ENCODE data around the gene EYS. TPM values are rescaled to one million over a fixed set of nuclear protein-coding genes. Genes with fewer than 3 reads are reported as not detected.

The EYS gene
- total RNA-seq, 1 experiment from 2014 or later = not detected

GRCh38 chr6:64622944-64623343 lies 1084.1 kb downstream of the EYS start:
- no peak for ATAC-seq
- intact Hi-C loops (cut with micrococcal nuclease) = no loop called here
- H3K4me2 ChIP-seq (ENCODE audit: low read length) = no peak overlapping the region
- no peak overlapping the region for H3K4me3 ChIP-seq (replicated peaks in 1 of 2; ENCODE audit: low read depth in 1 of 2, low read length in 2 of 2)
- no peak for DNase-seq (ENCODE audit: low read depth, low spot score)
- TF ChIP-seq EGR1 (IDR thresholded peaks at IDR 0.05; ENCODE audit: low read depth) (no peak), EZH2phosphoT487 (IDR thresholded peaks at IDR 0.05; ENCODE audit: borderline replicate concordance) (no peak), SRF (IDR thresholded peaks at IDR 0.05; ENCODE audit: low read depth) (no peak), CEBPB (IDR thresholded peaks at IDR 0.05; ENCODE audit: low read depth) (no peak), REST (IDR thresholded peaks at IDR 0.05; ENCODE audit: low read depth) (no peak), TCF7L2 (IDR thresholded peaks at IDR 0.05; ENCODE audit: borderline replicate concordance, extremely low read depth, insufficient read depth, insufficient read length) (no peak), ZNF274 (IDR thresholded peaks at IDR 0.05; ENCODE audit: low read depth, low read length) (no peak), ZBTB33 (IDR thresholded peaks at IDR 0.05; ENCODE audit: extremely low read depth, insufficient replicate concordance, low read length) (no peak), POLR2AphosphoS5 (IDR thresholded peaks at IDR 0.05; ENCODE audit: low read depth, low read length) (no peak), ATF3 (IDR thresholded peaks at IDR 0.05) (no peak), ELF1 (IDR thresholded peaks at IDR 0.05; ENCODE audit: borderline replicate concordance, low read depth) (no peak), CBX3 (IDR thresholded peaks at IDR 0.05; ENCODE audit: low read depth) (no peak), JUND (IDR thresholded peaks at IDR 0.05) (no peak), CTCF (IDR thresholded peaks at IDR 0.05 in 2 of 3, conservative IDR thresholded peaks at IDR 0.05 in 1 of 3; ENCODE audit: borderline replicate concordance in 1 of 3, insufficient read depth in 1 of 3, low read depth in 2 of 3, low read length in 2 of 3) (no peak), SIN3A (IDR thresholded peaks at IDR 0.05; ENCODE audit: low read depth) (no peak), YY1 (IDR thresholded peaks at IDR 0.05; ENCODE audit: extremely low read depth, insufficient replicate concordance, low read depth, low read length) (no peak), EZH2 (IDR thresholded peaks at IDR 0.05) (no peak), MAX (IDR thresholded peaks at IDR 0.05) (no peak), ZFX (IDR thresholded peaks at IDR 0.05) (no peak), FOSL1 (IDR thresholded peaks at IDR 0.05; ENCODE audit: low read depth) (no peak)
- no peak overlapping the region for H3K9ac ChIP-seq (ENCODE audit: low read length)
- no peaks in the 10 kb centered on the region for H4K20me1 ChIP-seq (ENCODE audit: insufficient read depth)
- H3K79me2 ChIP-seq (ENCODE audit: insufficient read depth, low read length) = no peaks in the 10 kb centered on the region
- H3K9me3 ChIP-seq (ENCODE audit: control insufficient read depth in 1 of 2, insufficient read depth in 1 of 2, low read depth in 1 of 2, low read length in 2 of 2) = peaks cover 3 to 23% of the 10 kb centered on the region in 2 experiments; a peak in 2 of 4 replicates
- ChIA-PET RAD21 (ENCODE audit: low non-redundant PET in 1 of 2, low total read pairs in 2 of 2, uncharacterized antibody in 2 of 2, unreplicated experiment in 2 of 2) (no interaction called here), POLR2A (no interaction called here), CTCF (no interaction called here)
- H3K4me1 ChIP-seq (ENCODE audit: control insufficient read depth in 1 of 2, insufficient read depth in 2 of 2, low read length in 2 of 2) = no peaks in the 10 kb centered on the region
- H2AFZ ChIP-seq (ENCODE audit: low read depth, low read length, poor library complexity, severe bottlenecking) = no peak overlapping the region
- H3K27ac ChIP-seq (ENCODE audit: low read depth, low read length) = no peak overlapping the region
- no TSS peak for BruUV-seq (replicated peaks)
- H3K27me3 ChIP-seq (ENCODE audit: insufficient read depth, low read length) = no peaks in the 10 kb centered on the region
- no peaks in the 10 kb centered on the region for H3K9me2 ChIP-seq (ENCODE audit: insufficient read depth)
- no peaks in the 10 kb centered on the region for H3K36me3 ChIP-seq (ENCODE audit: control insufficient read depth in 1 of 2, insufficient read depth in 2 of 2, low read length in 2 of 2)
